Spleen (tissue), 11 donors: ENCODE data around the gene PRKRIP1. TPM values are rescaled to one million over a fixed set of nuclear protein-coding genes. Genes with fewer than 3 reads are reported as not detected.

Experiments used
- microRNA-seq, 3 donors: library from miRNA; unstranded; fragments of <30 nt; microRNA quantifications; one replicate each; pipeline versions ENCODE4 to v1.1.0, GENCODE V29; 2019 to 2020
- polyA plus RNA-seq, 3 donors: library from polyadenylated mRNA; stranded (reverse); fragments of 200-250 nt; gene quantifications; one replicate each; pipeline ENCODE4 v1.2.1, GENCODE V29; 2013
- small RNA-seq, 4 donors: library from RNA; depleted of rRNA; stranded (forward); fragments of <200 nt; gene quantifications; one replicate each; pipeline ENCODE3, GENCODE V24; 2016
- total RNA-seq, 7 donors: library from RNA; depleted of rRNA in 3 of 7; stranded (reverse); fragments of >200 nt in 3 of 7; fragmentation: NEBNext Ultra II Directional in 4 of 7; extraction: Animal tissue kit (Norgen Biotek cat#: 25700) in 4 of 7; gene quantifications; one replicate each; pipeline versions ENCODE4 v1.1.0 to v1.2.1, GENCODE V29; 2016 to 2021
- donor health status: healthy with polysubstance abuse.
- donor health status: DM: no; HTN: no; CAD: no; lungs with moderate emphysema.
- donor health status: DM: no; HTN: no; CAD: no.
- donor health status: Bipolar disorder and iron deficiency.
- donor health status: healthy.
- donor health status: DM: no; HTN: no; CAD: no.
- donor health status: DM: yes; HTN: yes; CAD: no.

The PRKRIP1 gene
- total and polyA plus RNA-seq, 10 donors = 25.0 to 45.7 (median 30.4) TPM

Small RNA genes lying within 50 kb of the gene (microRNA-seq; reads per million reads assigned to microRNA genes)
- 0 to 0.72 (median 0.35) reads per million in 3 donors for gene MIR4467
- 4.8 to 7.0 (median 6.1) reads per million in 3 donors for gene MIR5090
- 0 reads per million in 3 donors for gene MIR548O

Small RNA genes lying within 50 kb of the gene (small RNA-seq; reads per million reads assigned to genes)
- gene AC091390.4 (0 reads per million in 4 donors), gene MIR548O (0 reads per million in 4 donors)

Other genes with a start within 250 kb of the PRKRIP1 start
- gene SH2B2, start 109.5 kb upstream of the PRKRIP1 start, total RNA-seq = 10 to 100 TPM; 23.2 to 36.9 (median 29.4) TPM
- gene SH2B2, start 109.5 kb upstream of the PRKRIP1 start, polyA plus RNA-seq = 10 to 100 TPM; 13.4 to 31.2 (median 15.5) TPM
- gene SPDYE6, start 39.9 kb upstream of the PRKRIP1 start, total RNA-seq = not detected
- gene SPDYE6, start 39.9 kb upstream of the PRKRIP1 start, polyA plus RNA-seq = under 1 TPM in 1 of 3 donors, not detected in 2; 0.06 TPM
- gene ORAI2, start 37.2 kb downstream of the PRKRIP1 start, total RNA-seq = 100 to 1,000 TPM in 3 of 7 donors, 10 to 100 TPM in 4; 75.3 to 146 (median 90.5) TPM
- 10 to 100 TPM; 31.5 to 74.4 (median 35.4) TPM for gene ORAI2, start 37.2 kb downstream of the PRKRIP1 start, polyA plus RNA-seq
- gene ALKBH4, start 68.5 kb downstream of the PRKRIP1 start, total RNA-seq = 10 to 100 TPM in 6 of 7 donors, 1 to 10 TPM in 1; 9.6 to 15.1 (median 10.7) TPM
- 10 to 100 TPM in 1 of 3 donors, 1 to 10 TPM in 2; 9.0 to 11.1 (median 9.2) TPM for gene ALKBH4, start 68.5 kb downstream of the PRKRIP1 start, polyA plus RNA-seq
- gene LRWD1, start 68.6 kb downstream of the PRKRIP1 start, total RNA-seq = 10 to 100 TPM; 19.9 to 42.2 (median 24.1) TPM
- 10 to 100 TPM; 22.1 to 37.3 (median 33.7) TPM for gene LRWD1, start 68.6 kb downstream of the PRKRIP1 start, polyA plus RNA-seq
- 10 to 100 TPM in 6 of 7 donors, 1 to 10 TPM in 1; 8.4 to 34.5 (median 30.8) TPM for gene POLR2J, start 82.6 kb downstream of the PRKRIP1 start, total RNA-seq
- 10 to 100 TPM; 95.6 to 98.8 (median 96.4) TPM for gene POLR2J, start 82.6 kb downstream of the PRKRIP1 start, polyA plus RNA-seq
- gene RASA4B, start 121.4 kb downstream of the PRKRIP1 start, total RNA-seq = 10 to 100 TPM; 16.7 to 50.5 (median 22.7) TPM
- gene RASA4B, start 121.4 kb downstream of the PRKRIP1 start, polyA plus RNA-seq = 10 to 100 TPM; 18.5 to 42.2 (median 24.6) TPM
- gene UPK3BL2, start 147.3 kb downstream of the PRKRIP1 start, total RNA-seq = 10 to 100 TPM; 14.2 to 31.0 (median 25.8) TPM
- 10 to 100 TPM; 11.5 to 27.4 (median 18.8) TPM for gene UPK3BL2, start 147.3 kb downstream of the PRKRIP1 start, polyA plus RNA-seq
- gene SPDYE2, start 154.9 kb downstream of the PRKRIP1 start, total RNA-seq = under 1 TPM in 2 of 7 donors, not detected in 5; 0.37 to 0.52 TPM
- under 1 TPM in 1 of 3 donors, not detected in 2; 0.13 TPM for gene SPDYE2, start 154.9 kb downstream of the PRKRIP1 start, polyA plus RNA-seq
- gene POLR2J3, start 176.2 kb downstream of the PRKRIP1 start, total RNA-seq = 10 to 100 TPM; 32.6 to 63.8 (median 44.3) TPM
- 10 to 100 TPM; 26.9 to 67.3 (median 40.3) TPM for gene POLR2J3, start 176.2 kb downstream of the PRKRIP1 start, polyA plus RNA-seq
- 100 to 1,000 TPM in 1 of 7 donors, 10 to 100 TPM in 6; 48.0 to 119 (median 60.6) TPM for gene RASA4, start 220.4 kb downstream of the PRKRIP1 start, total RNA-seq
- gene RASA4, start 220.4 kb downstream of the PRKRIP1 start, polyA plus RNA-seq = 10 to 100 TPM; 34.5 to 51.2 (median 38.5) TPM
- gene UPK3BL1, start 246.4 kb downstream of the PRKRIP1 start, total RNA-seq = 10 to 100 TPM; 18.5 to 57.4 (median 35.9) TPM
- gene UPK3BL1, start 246.4 kb downstream of the PRKRIP1 start, polyA plus RNA-seq = 100 to 1,000 TPM in 2 of 3 donors, 10 to 100 TPM in 1; 54.5 to 206 (median 108) TPM